Peyer's patch (tissue), 4 donors: Measurements from ENCODE around the gene MSI2. TPM values are rescaled to one million over a fixed set of nuclear protein-coding genes. Genes with fewer than 3 reads are reported as not detected.

Experiments
- DNase-seq, 3 donors: peaks; one replicate each; pipeline ENCODE4 v3.0.0-alpha.2; 2017 to 2019
- H3K27ac ChIP-seq, 4 donors: fragments of 200-600 bp; sonication (generic); one replicate each; pipeline ENCODE4 v1.5.1; 2016 to 2019
- H3K27me3 ChIP-seq, 2 donors: fragments of 200-600 bp; sonication (generic); one replicate each; pipeline ENCODE4 v1.5.1; 2019
- H3K36me3 ChIP-seq, 3 donors: fragments of 200-600 bp; sonication (generic); one replicate each; pipeline ENCODE4 v1.5.1; 2016 to 2019
- H3K4me1 ChIP-seq, 4 donors: fragments of 200-600 bp; sonication (generic); one replicate each; pipeline ENCODE4 v1.5.1; 2016 to 2019
- H3K4me3 ChIP-seq, 4 donors: fragments of 200-600 bp; sonication (generic); 1 replicate in 3 of 4; 2 replicates in 1 of 4; pipeline ENCODE4 v1.5.1; 2016 to 2019; ENCODE audit warnings: mild to moderate bottlenecking in 1 of 4
- H3K9me3 ChIP-seq, 4 donors: fragments of 200-600 bp; sonication (generic); one replicate each; pipeline ENCODE4 v1.5.1; 2016 to 2019; ENCODE audit warnings: mild to moderate bottlenecking in 1 of 4
- POLR2A ChIP-seq, 2 donors: fragments of 450-650 bp; IDR thresholded peaks; one replicate each; pipeline ENCODE4 v1.5.1; 2017; ENCODE audit warnings: antibody characterized with exemption in 2 of 2, mild to moderate bottlenecking in 2 of 2, moderate library complexity in 2 of 2
- total RNA-seq, 4 donors: library from RNA; depleted of rRNA; stranded (reverse); fragments of >200 nt; gene quantifications; one replicate each; pipeline ENCODE4 v1.1.0, GENCODE V29; 2016
- TF ChIP-seq, protein P1 (sequence below), 6 experiments: fragments of 450-650 bp in 4 of 6; fragments of 200-600 bp in 2 of 6; sonication (generic) in 1 of 6; IDR thresholded peaks; one replicate each; pipeline ENCODE4 v1.5.1; 2017 to 2019; ENCODE audit warnings: antibody characterized with exemption in 6 of 6, mild to moderate bottlenecking in 3 of 6, moderate library complexity in 1 of 6

The MSI2 gene
- total RNA-seq, 4 donors from 2014 or later, result 25.9 to 39.0 (median 29.2) TPM

DNA sequence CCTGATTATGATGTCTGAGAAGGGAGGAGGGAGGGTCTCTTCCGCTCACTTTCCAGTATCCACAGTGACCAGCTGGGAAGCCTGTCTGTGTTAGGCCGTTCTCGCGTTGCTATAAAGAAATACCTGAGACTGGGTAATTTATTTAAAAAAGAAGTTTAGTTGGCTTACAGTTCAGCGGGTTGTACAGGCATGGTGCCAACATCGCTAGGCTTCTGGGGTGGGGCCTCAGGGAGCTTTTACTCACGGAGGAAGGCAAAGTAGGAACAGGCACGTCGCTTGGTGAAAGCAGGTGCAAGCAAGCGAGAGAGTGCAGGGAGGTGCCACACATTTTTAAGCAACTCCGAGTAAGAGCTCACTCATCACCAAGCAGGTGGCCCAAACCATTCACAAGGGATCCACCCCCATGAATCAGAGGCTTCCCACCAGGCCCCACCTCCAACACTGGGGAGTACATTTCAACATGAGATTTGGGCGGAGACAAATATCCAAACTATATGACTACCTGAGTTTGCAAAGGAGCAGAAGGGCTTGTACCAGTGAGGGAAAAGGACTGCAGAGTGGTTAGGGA is 351.3 kb downstream of the MSI2 start:
- Histone ChIP-seq H3K4me1 (peaks cover 0 to 34% (median 27%) of the 10 kb centered on the region in 4 donors), H3K9me3 (no peaks in the 10 kb centered on the region), H3K36me3 (no peaks in the 10 kb centered on the region), H3K4me3 (no peak overlapping the region), H3K27ac (no peak overlapping the region), H3K27me3 (no peaks in the 10 kb centered on the region)
- peak in 1 of 3 donors; percentile 7 for DNase-seq
- no peak for TF ChIP-seq POLR2A (IDR thresholded peaks at IDR 0.05)
- TF ChIP-seq, protein P1, sequence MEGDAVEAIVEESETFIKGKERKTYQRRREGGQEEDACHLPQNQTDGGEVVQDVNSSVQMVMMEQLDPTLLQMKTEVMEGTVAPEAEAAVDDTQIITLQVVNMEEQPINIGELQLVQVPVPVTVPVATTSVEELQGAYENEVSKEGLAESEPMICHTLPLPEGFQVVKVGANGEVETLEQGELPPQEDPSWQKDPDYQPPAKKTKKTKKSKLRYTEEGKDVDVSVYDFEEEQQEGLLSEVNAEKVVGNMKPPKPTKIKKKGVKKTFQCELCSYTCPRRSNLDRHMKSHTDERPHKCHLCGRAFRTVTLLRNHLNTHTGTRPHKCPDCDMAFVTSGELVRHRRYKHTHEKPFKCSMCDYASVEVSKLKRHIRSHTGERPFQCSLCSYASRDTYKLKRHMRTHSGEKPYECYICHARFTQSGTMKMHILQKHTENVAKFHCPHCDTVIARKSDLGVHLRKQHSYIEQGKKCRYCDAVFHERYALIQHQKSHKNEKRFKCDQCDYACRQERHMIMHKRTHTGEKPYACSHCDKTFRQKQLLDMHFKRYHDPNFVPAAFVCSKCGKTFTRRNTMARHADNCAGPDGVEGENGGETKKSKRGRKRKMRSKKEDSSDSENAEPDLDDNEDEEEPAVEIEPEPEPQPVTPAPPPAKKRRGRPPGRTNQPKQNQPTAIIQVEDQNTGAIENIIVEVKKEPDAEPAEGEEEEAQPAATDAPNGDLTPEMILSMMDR (IDR thresholded peaks at IDR 0.05), result no peak

DNA sequence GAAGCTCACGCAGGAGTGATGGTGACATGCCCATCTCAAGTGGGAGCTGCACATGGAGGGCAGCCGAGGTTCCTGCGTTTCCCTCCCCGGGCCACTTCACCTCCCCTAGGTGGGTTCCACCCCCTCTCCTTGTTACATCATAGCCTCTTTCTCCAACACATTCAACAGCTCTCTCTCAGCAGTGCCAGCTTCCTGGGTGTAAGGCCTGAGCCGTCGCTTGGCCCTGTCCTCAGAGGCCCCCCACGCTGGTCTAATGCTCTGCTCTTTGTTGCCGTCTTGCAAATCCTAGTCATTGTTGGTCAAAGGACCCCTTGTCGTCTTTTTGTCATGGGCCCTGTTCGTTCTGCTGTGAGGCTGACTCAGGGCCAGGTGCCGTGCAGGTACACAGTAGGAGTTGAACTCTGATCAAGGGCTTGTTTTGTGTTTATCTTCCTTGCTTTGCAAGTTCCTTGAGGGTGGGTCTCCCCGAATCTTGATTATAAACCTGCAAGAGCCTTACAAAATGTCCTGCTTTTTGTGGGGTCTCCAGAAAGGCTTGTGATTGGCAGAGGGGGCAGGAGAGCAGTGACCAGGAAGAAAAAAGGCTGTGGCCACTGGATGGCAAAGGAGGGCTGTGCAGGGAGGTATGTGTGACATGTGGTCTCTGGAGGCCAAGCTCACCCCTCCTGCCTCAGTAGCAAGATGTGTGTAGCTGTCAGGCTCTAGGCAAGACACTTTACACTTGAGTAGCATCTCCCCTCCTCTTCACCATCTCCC is 352.2 kb downstream of the MSI2 start:
- TF ChIP-seq, protein P1 (IDR thresholded peaks at IDR 0.05), result no peak
- no peak for TF ChIP-seq POLR2A (IDR thresholded peaks at IDR 0.05)
- no peak overlapping the region for H3K27ac ChIP-seq
- no peak overlapping the region for H3K4me3 ChIP-seq
- DNase-seq, result no peak
- H3K36me3 ChIP-seq, result no peaks in the 10 kb centered on the region
- no peaks in the 10 kb centered on the region for H3K27me3 ChIP-seq
- no peaks in the 10 kb centered on the region for H3K9me3 ChIP-seq
- H3K4me1 ChIP-seq, result peaks cover 0 to 29% (median 24%) of the 10 kb centered on the region in 4 donors

DNA sequence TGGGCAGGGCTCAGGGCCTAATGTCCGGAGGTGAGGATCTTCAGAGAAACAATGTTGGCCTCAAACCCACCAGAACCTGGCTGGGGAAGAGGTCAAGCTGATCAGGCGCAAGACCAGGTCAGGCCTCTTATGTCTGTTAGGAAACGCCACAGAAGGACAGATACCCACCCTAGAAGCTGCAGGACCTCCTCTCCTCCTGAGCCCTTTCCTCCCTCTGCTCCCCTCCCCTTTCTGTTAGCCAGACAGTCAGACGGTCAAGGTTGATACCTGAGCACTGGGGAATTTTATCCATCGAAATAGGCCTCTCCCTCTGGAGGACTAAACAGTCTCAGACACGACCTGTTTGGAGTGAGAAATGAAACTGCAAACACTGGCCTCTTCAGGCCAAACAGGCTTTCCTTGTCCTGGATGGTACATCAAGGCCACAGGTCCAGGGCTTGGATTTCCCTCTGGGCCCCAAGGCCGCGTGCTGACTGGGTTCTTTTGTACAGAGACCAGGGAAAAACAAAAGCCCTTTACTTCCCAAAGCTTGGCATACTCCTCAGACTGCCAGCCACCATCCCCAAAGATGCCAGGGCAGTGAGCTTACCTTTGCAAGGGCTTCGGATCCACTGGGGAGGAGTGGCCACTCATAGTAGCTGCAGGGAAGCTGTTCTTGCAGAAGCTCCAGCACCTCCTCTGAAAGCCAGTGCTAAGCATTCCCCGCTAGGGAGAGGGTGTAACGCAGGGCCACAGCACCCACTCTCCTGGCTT is 353.0 kb downstream of the MSI2 start:
- DNase-seq, result no peak
- TF ChIP-seq, protein P1 (IDR thresholded peaks at IDR 0.05), result no peak
- TF ChIP-seq POLR2A (IDR thresholded peaks at IDR 0.05), result no peak
- Histone ChIP-seq H3K9me3 (no peaks in the 10 kb centered on the region), H3K4me1 (peaks cover 0 to 21% (median 19%) of the 10 kb centered on the region in 4 donors), H3K27me3 (no peaks in the 10 kb centered on the region), H3K27ac (no peak overlapping the region), H3K4me3 (no peak overlapping the region), H3K36me3 (no peaks in the 10 kb centered on the region)

DNA sequence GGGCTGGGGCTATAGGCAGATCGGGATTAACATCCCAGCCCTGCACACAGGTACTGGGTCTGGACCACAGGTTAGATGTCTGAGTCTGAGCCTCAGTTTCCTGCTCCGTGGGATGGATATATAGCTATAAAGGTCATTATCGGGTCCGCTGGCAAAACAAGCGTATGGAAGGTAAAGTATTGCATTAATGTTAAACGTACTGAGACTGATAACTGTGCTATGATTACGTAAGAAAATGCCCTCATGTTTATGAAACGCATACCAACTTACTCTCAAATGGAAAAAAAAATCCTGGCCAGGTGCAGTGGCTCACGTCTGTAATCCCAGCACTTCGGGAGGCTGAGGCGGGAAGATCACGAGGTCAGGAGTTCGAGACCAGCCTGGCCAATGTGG is 353.6 kb downstream of the MSI2 start:
- DNase-seq, result peak in 1 of 3 donors; percentile 12
- peaks cover 0 to 16% (median 14%) of the 10 kb centered on the region in 4 donors for H3K4me1 ChIP-seq
- no peaks in the 10 kb centered on the region for H3K36me3 ChIP-seq
- TF ChIP-seq POLR2A (IDR thresholded peaks at IDR 0.05), result no peak
- TF ChIP-seq, protein P1 (IDR thresholded peaks at IDR 0.05), result no peak
- H3K27me3 ChIP-seq, result no peaks in the 10 kb centered on the region
- H3K27ac ChIP-seq, result no peak overlapping the region
- no peak overlapping the region for H3K4me3 ChIP-seq
- H3K9me3 ChIP-seq, result no peaks in the 10 kb centered on the region

DNA sequence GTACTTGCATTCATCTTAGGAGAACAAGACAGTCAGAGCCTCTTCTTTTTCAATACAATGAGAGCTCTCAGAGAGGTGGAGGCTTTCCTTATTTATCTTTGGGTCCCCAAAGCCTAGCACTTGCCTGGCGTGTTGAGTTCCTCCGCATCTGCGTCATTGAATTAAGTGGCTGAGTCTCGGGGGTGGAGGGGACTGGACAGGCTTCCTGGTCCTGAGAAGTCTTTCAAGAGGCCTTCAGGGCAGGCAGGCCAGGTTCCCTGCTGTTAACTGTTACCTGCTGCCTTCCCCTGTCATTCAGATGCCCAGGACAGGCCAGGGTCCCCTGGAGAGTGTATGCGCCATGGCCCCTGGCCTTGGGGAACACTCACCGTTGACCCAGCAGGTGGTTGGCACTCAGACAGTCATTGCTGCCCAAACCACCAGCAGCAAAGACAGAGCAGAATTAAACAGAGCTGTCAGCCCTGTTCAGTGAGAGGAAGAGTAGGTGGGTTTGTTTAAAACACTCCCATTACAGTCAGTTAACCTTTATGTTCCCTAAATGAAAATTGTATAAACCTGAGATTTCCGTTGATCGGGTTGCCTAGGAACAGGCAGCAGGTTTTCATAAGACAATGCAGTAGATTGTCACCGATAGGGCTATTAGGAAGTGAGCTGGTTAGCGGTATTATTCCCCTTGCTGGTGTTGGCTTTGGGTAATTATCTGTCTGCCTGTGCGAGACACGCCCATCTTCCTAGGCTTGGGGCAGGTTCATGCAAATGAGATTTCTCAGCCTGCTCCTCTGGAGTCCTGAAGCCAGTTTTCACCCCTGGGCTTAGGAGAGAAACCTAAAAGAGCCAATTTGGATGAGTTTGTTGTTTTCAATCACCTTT is 356.1 kb downstream of the MSI2 start:
- no peak overlapping the region for H3K4me3 ChIP-seq
- H3K4me1 ChIP-seq, result no peaks in the 10 kb centered on the region
- peak in 1 of 3 donors; percentile 41 for DNase-seq
- no peak overlapping the region for H3K27ac ChIP-seq
- no peaks in the 10 kb centered on the region for H3K36me3 ChIP-seq
- no peak for TF ChIP-seq POLR2A (IDR thresholded peaks at IDR 0.05)
- TF ChIP-seq, protein P1 (IDR thresholded peaks at IDR 0.05), result no peak
- no peaks in the 10 kb centered on the region for H3K9me3 ChIP-seq
- no peaks in the 10 kb centered on the region for H3K27me3 ChIP-seq
